ENCODE results near the gene VRK1. TPM values are rescaled to one million over a fixed set of nuclear protein-coding genes. Genes with fewer than 3 reads are reported as not detected.
"Not testable (repeated sequence)": the region's sequence is repeated elsewhere in the genome, so short reads cannot be mapped to it uniquely, and the experiment has no call there.

The VRK1 gene
- total RNA-seq, 1 experiment from 2014 or later: 124 TPM

DNA sequence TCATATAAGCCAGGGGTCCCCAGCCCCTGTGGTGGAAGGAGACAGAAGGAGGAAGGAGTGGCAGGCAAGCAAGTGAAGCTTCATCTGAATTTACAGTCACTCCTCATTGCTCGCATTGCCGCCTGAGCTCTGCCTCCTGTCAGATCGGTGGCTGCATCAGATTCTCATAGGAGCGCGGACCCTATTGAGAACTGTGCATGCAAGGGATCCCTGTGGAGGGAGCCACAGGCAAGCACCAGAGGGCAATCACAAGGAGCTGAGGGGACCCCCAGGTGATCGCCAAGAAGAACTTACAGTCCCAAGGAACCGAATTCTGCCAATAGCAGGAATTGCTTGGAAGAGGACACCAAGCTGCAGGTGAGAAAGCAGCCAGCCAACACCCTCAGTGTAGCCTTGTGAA, 33.2 kb upstream of the VRK1 start:
- no peaks in the 10 kb centered on the region for H3K36me3 ChIP-seq (ENCODE audit: insufficient read depth, low read length, poor library complexity, severe bottlenecking)
- H3K9me3 ChIP-seq (ENCODE audit: low read depth, low read length, poor library complexity, severe bottlenecking): no peaks in the 10 kb centered on the region
- TF ChIP-seq, protein P1, sequence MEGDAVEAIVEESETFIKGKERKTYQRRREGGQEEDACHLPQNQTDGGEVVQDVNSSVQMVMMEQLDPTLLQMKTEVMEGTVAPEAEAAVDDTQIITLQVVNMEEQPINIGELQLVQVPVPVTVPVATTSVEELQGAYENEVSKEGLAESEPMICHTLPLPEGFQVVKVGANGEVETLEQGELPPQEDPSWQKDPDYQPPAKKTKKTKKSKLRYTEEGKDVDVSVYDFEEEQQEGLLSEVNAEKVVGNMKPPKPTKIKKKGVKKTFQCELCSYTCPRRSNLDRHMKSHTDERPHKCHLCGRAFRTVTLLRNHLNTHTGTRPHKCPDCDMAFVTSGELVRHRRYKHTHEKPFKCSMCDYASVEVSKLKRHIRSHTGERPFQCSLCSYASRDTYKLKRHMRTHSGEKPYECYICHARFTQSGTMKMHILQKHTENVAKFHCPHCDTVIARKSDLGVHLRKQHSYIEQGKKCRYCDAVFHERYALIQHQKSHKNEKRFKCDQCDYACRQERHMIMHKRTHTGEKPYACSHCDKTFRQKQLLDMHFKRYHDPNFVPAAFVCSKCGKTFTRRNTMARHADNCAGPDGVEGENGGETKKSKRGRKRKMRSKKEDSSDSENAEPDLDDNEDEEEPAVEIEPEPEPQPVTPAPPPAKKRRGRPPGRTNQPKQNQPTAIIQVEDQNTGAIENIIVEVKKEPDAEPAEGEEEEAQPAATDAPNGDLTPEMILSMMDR (conservative IDR thresholded peaks at IDR 0.05; ENCODE audit: low read depth, low read length): no peak
- no peak for TF ChIP-seq EZH2 (IDR thresholded peaks at IDR 0.05; ENCODE audit: borderline replicate concordance, low read depth, low read length, poor library complexity, severe bottlenecking)
- H3K27ac ChIP-seq (ENCODE audit: low read depth, low read length, poor library complexity, severe bottlenecking): no peak overlapping the region
- ChIA-PET CTCF (no interaction called here), POLR2A (ENCODE audit: low non-redundant PET) (no interaction called here)
- intact Hi-C loops (cut with micrococcal nuclease; ENCODE audit: unreplicated experiment): no loop called here
- peaks cover 4% of the 10 kb centered on the region for H3K27me3 ChIP-seq (replicated peaks; ENCODE audit: insufficient read depth, low read depth, low read length, poor library complexity)
- H3K4me1 ChIP-seq (ENCODE audit: insufficient read depth, low read length, poor library complexity, severe bottlenecking): no peaks in the 10 kb centered on the region
- DNase-seq (ENCODE audit: low spot score): no peak
- H3K4me3 ChIP-seq (ENCODE audit: low read depth, low read length, poor library complexity, severe bottlenecking): no peak overlapping the region
- BruUV-seq (replicated peaks): no TSS peak

DNA sequence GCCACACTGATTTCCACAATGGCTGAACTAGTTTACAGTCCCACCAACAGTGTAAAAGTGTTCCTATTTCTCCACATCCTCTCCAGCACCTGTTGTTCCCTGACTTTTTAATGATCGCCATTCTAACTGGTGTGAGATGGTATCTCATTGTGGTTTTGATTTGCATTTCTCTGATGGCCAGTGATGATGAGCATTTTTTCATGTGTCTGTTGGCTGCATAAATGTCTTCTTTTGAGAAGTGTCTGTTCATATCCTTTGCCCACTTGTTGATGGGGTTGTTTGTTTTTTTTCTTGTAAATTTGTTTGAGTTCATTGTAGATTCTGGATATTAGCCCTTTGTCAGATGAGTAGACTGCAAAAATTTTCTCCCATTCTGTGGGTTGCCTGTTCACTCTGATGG, 32.0 kb upstream of the VRK1 start:
- H3K27me3 ChIP-seq (replicated peaks; ENCODE audit: insufficient read depth, low read depth, low read length, poor library complexity); CTCF ChIA-PET; POLR2A ChIA-PET (ENCODE audit: low non-redundant PET); H3K36me3 ChIP-seq (ENCODE audit: insufficient read depth, low read length, poor library complexity, severe bottlenecking); BruUV-seq (replicated peaks); H3K4me1 ChIP-seq (ENCODE audit: insufficient read depth, low read length, poor library complexity, severe bottlenecking); DNase-seq (ENCODE audit: low spot score); intact Hi-C loops (cut with micrococcal nuclease; ENCODE audit: unreplicated experiment); H3K4me3 ChIP-seq (ENCODE audit: low read depth, low read length, poor library complexity, severe bottlenecking); H3K27ac ChIP-seq (ENCODE audit: low read depth, low read length, poor library complexity, severe bottlenecking); H3K9me3 ChIP-seq (ENCODE audit: low read depth, low read length, poor library complexity, severe bottlenecking): not testable (repeated sequence)

DNA sequence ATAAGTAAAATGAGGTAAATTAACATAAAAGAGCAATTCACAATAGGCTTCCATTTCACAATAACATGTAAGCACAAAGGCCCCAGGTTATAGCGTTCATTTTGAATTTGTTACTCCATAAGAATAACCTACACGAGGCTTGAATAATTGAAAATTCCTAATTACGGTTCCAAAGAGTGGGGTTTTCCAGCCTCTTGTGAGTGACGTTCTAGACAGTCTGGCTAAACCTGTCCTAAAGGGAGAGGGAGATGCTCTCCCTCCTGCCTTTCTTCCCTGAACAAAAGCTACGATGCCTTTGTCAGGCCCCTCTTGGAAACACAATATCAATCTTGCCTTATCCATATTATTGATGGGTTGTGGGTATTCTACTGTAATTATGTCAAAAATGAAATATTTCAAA, 24.3 kb upstream of the VRK1 start:
- no peaks in the 10 kb centered on the region for H3K9me3 ChIP-seq (ENCODE audit: low read depth, low read length, poor library complexity, severe bottlenecking)
- H3K4me3 ChIP-seq (ENCODE audit: low read depth, low read length, poor library complexity, severe bottlenecking): no peak overlapping the region
- no peak for DNase-seq (ENCODE audit: low spot score)
- H3K36me3 ChIP-seq (ENCODE audit: insufficient read depth, low read length, poor library complexity, severe bottlenecking): no peaks in the 10 kb centered on the region
- no peak overlapping the region for H3K27ac ChIP-seq (ENCODE audit: low read depth, low read length, poor library complexity, severe bottlenecking)
- no TSS peak for BruUV-seq (replicated peaks)
- no peaks in the 10 kb centered on the region for H3K4me1 ChIP-seq (ENCODE audit: insufficient read depth, low read length, poor library complexity, severe bottlenecking)
- ChIA-PET CTCF (no interaction called here), POLR2A (ENCODE audit: low non-redundant PET) (interaction anchor here (0.6 kb wide), 1 partner anchor 272 kb away, joined by 3 read pairs; no protein-coding TSS in a partner anchor)
- TF ChIP-seq EZH2 (IDR thresholded peaks at IDR 0.05; ENCODE audit: borderline replicate concordance, low read depth, low read length, poor library complexity, severe bottlenecking): no peak
- peaks cover 1% of the 10 kb centered on the region for H3K27me3 ChIP-seq (replicated peaks; ENCODE audit: insufficient read depth, low read depth, low read length, poor library complexity)
- intact Hi-C loops (cut with micrococcal nuclease; ENCODE audit: unreplicated experiment): no loop called here

DNA sequence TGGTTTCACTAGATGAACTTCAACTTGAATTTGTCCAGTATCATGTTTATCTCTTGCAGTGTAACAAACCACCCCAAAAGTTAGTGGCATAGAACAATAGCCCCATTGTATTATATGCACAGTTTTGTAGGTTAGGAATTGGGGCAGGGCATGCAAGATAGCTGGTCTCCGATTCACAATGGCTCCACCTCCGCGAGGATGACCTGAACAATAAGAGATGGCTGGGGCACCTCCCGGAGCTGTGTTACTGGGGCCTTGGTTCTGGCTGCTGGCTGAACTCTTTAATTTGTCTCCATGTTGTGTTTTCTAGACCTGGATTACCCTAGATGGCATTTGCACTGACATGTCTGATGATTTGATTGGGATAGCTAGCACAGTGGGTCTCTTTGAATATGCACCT, 20.4 kb upstream of the VRK1 start:
- intact Hi-C loops (cut with micrococcal nuclease; ENCODE audit: unreplicated experiment): no loop called here
- ChIA-PET POLR2A (ENCODE audit: low non-redundant PET) (interaction anchor here (0.6 kb wide), 2 partner anchors 8 to 113 kb away, joined by 5 read pairs; no protein-coding TSS in a partner anchor), CTCF (no interaction called here)
- Histone ChIP-seq H3K4me1 (ENCODE audit: insufficient read depth, low read length, poor library complexity, severe bottlenecking) (no peaks in the 10 kb centered on the region), H3K27ac (ENCODE audit: low read depth, low read length, poor library complexity, severe bottlenecking) (no peak overlapping the region), H3K9me3 (ENCODE audit: low read depth, low read length, poor library complexity, severe bottlenecking) (no peaks in the 10 kb centered on the region), H3K36me3 (ENCODE audit: insufficient read depth, low read length, poor library complexity, severe bottlenecking) (no peaks in the 10 kb centered on the region), H3K4me3 (ENCODE audit: low read depth, low read length, poor library complexity, severe bottlenecking) (no peak overlapping the region), H3K27me3 (replicated peaks; ENCODE audit: insufficient read depth, low read depth, low read length, poor library complexity) (no peaks in the 10 kb centered on the region)
- TF ChIP-seq EZH2 (IDR thresholded peaks at IDR 0.05; ENCODE audit: borderline replicate concordance, low read depth, low read length, poor library complexity, severe bottlenecking): no peak
- TF ChIP-seq, protein P1 (conservative IDR thresholded peaks at IDR 0.05; ENCODE audit: low read depth, low read length): no peak
- no peak for DNase-seq (ENCODE audit: low spot score)
- BruUV-seq (replicated peaks): no TSS peak

Measured in A673 (cell line).